HEK293T (cell line): Measurements from ENCODE around the gene PATJ.

Experiments used
- ARNT ChIP-seq: fragments of 450-650 bp; IDR thresholded peaks from 2 replicates; pipeline ENCODE4 v1.6.1; 2017; ENCODE audit warnings: mild to moderate bottlenecking
- BHLHE40 ChIP-seq: fragments of 450-650 bp; IDR thresholded peaks from 2 replicates; pipeline ENCODE4 v1.6.1; 2016; ENCODE audit warnings: mild to moderate bottlenecking, moderate library complexity, borderline replicate concordance
- ELF4 ChIP-seq: fragments of 450-650 bp; IDR thresholded peaks from 2 replicates; pipeline ENCODE4 v1.6.1; 2017; ENCODE audit warnings: antibody characterized with exemption
- FOXK2 ChIP-seq: fragments of 450-650 bp; IDR thresholded peaks from 2 replicates; pipeline ENCODE4 v1.6.1; 2016; ENCODE audit warnings: mild to moderate bottlenecking
- FOXM1 ChIP-seq: fragments of 450-650 bp; IDR thresholded peaks from 2 replicates; pipeline ENCODE4 v1.6.1; 2017; ENCODE audit warnings: mild to moderate bottlenecking, borderline replicate concordance
- HDGF ChIP-seq: fragments of 450-650 bp; IDR thresholded peaks from 2 replicates; pipeline ENCODE4 v1.6.1; 2017; ENCODE audit warnings: antibody characterized with exemption, borderline replicate concordance
- NFRKB ChIP-seq: fragments of 450-650 bp; IDR thresholded peaks from 2 replicates; pipeline ENCODE4 v1.6.1; 2016; ENCODE audit warnings: mild to moderate bottlenecking, moderate library complexity
- SP1 ChIP-seq: fragments of 450-650 bp; IDR thresholded peaks from 2 replicates; pipeline ENCODE4 v1.6.1; 2017
- TARDBP ChIP-seq: fragments of 450-650 bp; IDR thresholded peaks from 2 replicates; pipeline ENCODE4 v1.6.1; 2016
- ZNF384 ChIP-seq: fragments of 450-650 bp; IDR thresholded peaks from 2 replicates; pipeline ENCODE4 v1.6.1; 2016

GRCh38 chr1:61851235-61851634 lies 109.0 kb downstream of the PATJ start:
- TF ChIP-seq BHLHE40 = no peak
- no peak for TF ChIP-seq ARNT
- TF ChIP-seq SP1 = no peak
- TF ChIP-seq TARDBP = no peak
- no peak for TF ChIP-seq FOXM1
- no peak for TF ChIP-seq NFRKB
- no peak for TF ChIP-seq ZNF384
- no peak for TF ChIP-seq ELF4
- no peak for TF ChIP-seq FOXK2
- no peak for TF ChIP-seq HDGF
